ENCODE results near the gene TMEM44.

DNA sequence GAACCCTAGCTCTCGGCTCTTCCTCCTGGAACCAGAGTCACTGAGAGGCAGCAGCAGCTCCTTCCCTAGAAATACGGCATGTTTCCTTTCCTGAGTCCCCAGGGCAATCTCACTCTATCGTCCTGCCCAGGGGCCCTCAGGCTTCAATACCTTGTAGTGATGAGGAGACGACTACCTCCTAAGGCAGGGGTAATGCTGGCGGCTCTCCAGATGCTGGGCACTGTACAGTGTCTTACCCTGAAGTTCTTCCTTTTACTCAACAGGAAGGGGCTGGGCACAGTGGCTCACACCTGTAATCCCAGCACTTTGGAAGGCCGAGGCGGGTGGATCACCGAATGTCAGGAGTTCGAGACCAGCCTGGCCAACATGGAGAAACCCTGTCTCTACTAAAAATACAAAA is 13.5 kb downstream of the TMEM44 start:
- no peak for TF ChIP-seq POLR2A (IDR thresholded peaks at IDR 0.05)
- TF ChIP-seq, protein P1, sequence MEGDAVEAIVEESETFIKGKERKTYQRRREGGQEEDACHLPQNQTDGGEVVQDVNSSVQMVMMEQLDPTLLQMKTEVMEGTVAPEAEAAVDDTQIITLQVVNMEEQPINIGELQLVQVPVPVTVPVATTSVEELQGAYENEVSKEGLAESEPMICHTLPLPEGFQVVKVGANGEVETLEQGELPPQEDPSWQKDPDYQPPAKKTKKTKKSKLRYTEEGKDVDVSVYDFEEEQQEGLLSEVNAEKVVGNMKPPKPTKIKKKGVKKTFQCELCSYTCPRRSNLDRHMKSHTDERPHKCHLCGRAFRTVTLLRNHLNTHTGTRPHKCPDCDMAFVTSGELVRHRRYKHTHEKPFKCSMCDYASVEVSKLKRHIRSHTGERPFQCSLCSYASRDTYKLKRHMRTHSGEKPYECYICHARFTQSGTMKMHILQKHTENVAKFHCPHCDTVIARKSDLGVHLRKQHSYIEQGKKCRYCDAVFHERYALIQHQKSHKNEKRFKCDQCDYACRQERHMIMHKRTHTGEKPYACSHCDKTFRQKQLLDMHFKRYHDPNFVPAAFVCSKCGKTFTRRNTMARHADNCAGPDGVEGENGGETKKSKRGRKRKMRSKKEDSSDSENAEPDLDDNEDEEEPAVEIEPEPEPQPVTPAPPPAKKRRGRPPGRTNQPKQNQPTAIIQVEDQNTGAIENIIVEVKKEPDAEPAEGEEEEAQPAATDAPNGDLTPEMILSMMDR (IDR thresholded peaks at IDR 0.05) = no peak
